Esophagus squamous epithelium (tissue), 4 donors: ENCODE results near the gene NECTIN1.

Source experiments
- POLR2A ChIP-seq, 4 donors: fragments of 450-650 bp; IDR thresholded peaks; one replicate each; pipeline ENCODE4 v1.6.1; 2017; ENCODE audit warnings: antibody characterized with exemption in 4 of 4, mild to moderate bottlenecking in 4 of 4, moderate library complexity in 3 of 4
- TF ChIP-seq, protein P1 (sequence below), 6 experiments: fragments of 450-650 bp in 4 of 6; fragments of 200-600 bp in 2 of 6; sonication (generic) in 2 of 6; IDR thresholded peaks; one replicate each; pipeline ENCODE4 v1.5.1; 2016 to 2019; ENCODE audit warnings: antibody characterized with exemption in 6 of 6, mild to moderate bottlenecking in 4 of 6, moderate library complexity in 4 of 6

GRCh38 chr11:119683783-119684182, 45.2 kb downstream of the NECTIN1 start:
- TF ChIP-seq, protein P1, sequence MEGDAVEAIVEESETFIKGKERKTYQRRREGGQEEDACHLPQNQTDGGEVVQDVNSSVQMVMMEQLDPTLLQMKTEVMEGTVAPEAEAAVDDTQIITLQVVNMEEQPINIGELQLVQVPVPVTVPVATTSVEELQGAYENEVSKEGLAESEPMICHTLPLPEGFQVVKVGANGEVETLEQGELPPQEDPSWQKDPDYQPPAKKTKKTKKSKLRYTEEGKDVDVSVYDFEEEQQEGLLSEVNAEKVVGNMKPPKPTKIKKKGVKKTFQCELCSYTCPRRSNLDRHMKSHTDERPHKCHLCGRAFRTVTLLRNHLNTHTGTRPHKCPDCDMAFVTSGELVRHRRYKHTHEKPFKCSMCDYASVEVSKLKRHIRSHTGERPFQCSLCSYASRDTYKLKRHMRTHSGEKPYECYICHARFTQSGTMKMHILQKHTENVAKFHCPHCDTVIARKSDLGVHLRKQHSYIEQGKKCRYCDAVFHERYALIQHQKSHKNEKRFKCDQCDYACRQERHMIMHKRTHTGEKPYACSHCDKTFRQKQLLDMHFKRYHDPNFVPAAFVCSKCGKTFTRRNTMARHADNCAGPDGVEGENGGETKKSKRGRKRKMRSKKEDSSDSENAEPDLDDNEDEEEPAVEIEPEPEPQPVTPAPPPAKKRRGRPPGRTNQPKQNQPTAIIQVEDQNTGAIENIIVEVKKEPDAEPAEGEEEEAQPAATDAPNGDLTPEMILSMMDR (IDR thresholded peaks at IDR 0.05) = no peak
- TF ChIP-seq POLR2A (IDR thresholded peaks at IDR 0.05) = peak in 1 of 4 donors; percentile 24
